Dermis microvascular lymphatic vessel endothelial cell (primary cell): ENCODE measurements around the gene MARK2. TPM values are rescaled to one million over a fixed set of nuclear protein-coding genes. Genes with fewer than 3 reads are reported as not detected.
A peak's percentile ranks its signal among the peaks of the same experiment; 100 is the strongest.

Experiments used
- DNase-seq, 2 donors: peaks; one replicate each; pipeline versions ENCODE4 v3.0.0 to v3.0.0-alpha.2; 2010; ENCODE audit warnings: low read depth in 2 of 2
- total RNA-seq: library from RNA; depleted of rRNA; stranded (reverse); fragments of >200 nt; gene quantifications from 2 replicates; pipeline ENCODE4 v1.2.1, GENCODE V29; 2014

MARK2 gene
- total RNA-seq, 1 donor from 2014 or later, result 7.8 TPM

DNA sequence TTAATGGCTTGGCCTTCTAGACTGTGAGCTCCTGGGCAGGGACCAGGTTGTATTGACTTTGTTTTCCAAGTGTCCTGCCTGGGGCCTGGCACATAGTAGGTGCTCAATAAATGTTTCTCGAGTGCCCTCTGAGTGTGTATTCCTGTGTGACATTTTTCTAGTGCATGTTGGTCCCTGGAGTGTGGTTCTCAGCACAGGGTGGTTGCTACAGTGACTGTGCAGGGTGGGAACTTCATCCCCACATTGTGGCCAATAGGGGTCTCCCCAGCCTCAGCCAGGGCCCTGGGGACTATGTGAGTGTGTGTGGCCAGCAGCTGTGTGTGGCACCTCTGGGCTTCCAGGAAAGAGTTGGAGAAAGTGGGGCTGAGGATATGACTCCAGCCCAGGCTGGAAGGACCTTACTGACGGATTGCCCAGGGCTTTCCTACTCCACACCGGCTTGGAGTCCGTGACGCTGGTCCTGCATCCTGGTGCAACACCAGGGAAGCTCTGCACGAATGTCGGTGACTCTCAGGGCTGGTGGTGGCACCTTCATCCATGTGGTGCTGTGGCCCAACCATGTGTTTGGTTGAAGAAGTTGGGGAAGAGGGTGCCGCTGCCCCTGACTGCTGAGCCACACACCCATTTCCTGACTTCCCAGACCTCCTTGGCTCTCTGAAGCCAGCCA lies 9.0 kb upstream of the MARK2 start:
- peak in 1 of 2 donors; percentile 61 for DNase-seq

DNA sequence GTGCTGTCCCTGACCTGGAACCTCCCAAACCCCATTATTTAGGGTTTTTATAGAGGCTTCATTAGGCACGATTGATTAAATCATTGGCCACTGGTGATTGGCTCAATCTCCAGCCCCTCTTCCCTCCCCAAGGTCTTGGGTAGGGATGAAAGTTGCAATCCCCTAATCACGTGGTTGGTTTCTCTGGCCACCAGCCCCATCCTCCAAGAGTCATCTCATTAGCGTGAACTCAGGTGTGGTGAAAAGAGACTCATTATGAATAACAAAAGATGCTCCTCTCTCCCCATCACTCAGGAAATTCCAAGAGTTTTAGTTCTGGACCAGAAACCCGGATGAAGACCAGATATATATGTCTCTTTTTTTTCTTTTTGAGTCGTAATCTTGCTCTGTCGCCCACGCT lies 7.6 kb upstream of the MARK2 start:
- DNase-seq, result no peak

DNA sequence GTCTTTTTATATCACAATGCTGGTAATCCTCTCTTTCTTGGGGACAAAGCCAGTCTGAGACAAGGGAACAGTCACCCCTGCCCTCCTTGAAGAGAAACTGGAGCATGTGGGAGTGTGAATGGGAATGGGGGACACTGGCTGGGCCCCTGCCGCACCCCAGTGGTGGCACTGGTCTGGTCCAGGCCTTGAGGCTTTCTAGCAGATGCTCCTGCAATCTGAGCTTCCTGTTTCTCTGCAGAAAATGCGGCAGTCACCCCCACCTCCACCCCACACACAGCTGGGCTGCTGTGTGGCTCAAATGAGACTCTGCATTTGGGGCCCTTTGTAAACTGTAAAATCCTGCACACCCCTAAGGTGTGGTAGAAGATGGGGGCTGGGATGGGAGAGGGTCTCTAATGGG lies 6.6 kb upstream of the MARK2 start:
- DNase-seq, result no peak

DNA sequence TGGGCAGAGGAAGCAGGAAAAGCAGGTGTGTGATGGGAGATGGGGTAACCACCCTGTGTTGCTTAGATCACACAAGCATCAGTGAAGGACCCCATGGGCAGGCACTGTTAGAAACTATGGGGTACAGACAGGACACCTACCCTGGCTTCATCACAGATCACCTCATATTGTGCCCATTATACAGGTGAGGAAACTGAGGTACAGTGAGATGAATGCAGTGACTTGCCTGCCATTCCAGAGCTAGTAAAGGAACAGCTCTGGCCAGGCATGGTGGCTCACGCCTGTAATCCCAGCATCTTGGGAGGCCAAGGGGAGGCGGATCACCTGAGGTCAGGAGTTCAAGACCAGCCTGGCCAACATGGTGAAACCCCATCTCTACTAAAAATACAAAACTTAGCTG lies 5.9 kb upstream of the MARK2 start:
- no peak for DNase-seq

DNA sequence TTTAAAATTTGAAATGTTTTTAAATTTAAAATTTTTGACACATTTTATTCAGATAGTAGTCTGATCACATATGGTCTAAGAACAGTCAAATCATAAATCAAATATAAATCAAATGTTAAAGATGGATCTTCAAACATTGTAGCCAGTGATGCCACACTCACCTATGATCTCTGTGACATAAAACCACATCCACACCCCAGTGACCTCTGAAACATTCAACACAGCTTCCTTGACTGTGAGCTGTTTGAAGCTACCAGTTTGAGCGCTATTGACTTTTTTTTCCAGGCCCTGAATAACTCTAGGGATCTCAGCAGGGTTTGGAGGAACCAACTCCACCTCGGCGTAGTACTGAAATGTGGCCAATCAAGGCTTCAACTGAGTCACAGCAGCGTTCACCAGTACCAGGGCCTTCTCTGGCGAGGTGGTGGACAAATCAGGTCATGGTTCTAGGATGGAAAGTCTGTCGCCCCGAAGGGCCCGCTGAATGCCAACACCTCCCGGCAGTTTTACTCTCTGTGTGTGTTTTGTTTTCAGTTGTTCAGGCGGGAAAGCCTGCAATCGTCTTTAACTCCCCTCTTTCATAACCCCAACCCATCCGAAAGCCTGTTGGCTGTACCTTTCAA lies 4.3 kb upstream of the MARK2 start:
- DNase-seq, result no peak

DNA sequence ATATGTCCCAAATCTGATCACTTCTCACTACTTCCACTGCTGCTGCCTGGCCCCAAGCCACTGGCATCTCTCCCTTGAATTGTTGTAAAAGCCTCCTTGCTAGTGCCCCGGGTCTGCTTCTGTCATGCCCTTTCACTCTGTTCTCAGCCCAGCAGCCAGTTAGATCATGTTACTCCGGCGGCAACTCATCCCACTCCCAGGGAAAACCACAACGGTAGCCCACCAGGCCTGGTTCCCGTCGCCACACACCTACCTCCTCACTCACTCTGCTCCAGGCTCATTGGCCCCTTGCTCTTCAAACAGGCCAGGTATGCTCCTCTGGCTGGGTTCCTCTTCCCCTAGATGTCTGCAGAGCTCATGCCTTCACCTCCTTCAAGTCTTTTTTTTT lies 3.8 kb upstream of the MARK2 start:
- no peak for DNase-seq

DNA sequence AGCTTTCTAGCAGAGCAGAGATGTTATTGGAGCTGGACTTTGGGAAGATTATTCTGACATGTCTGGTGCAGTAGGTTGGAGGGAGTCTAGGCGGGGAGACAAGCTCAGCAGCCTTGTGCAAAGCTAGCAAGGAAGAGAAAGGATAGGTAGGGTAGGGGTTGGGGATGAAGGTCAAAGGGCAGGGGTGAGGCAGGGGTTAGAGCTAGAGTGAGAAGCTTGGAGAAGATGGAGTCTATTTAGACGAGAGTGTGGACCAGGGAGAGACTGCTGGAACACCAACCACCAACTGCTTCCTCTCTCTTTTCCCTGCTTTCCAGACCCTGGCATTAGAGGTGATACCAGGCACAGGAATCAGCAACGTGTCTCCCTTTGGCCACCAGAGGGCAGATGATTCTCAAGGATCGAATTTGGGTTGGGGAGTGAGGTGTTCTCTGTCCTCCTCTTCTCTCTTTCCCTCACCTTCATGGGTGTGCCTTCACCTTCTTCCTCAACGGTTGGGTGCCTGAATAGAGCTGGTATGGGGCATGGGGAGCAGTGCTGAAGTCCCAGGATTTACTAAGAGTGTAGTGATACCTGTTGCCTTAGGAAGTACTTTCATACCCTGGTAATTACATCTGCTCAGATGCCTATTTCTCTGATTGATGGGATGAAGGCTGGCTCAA lies 1.8 kb upstream of the MARK2 start:
- DNase-seq, result peak; percentile 54 to 73

DNA sequence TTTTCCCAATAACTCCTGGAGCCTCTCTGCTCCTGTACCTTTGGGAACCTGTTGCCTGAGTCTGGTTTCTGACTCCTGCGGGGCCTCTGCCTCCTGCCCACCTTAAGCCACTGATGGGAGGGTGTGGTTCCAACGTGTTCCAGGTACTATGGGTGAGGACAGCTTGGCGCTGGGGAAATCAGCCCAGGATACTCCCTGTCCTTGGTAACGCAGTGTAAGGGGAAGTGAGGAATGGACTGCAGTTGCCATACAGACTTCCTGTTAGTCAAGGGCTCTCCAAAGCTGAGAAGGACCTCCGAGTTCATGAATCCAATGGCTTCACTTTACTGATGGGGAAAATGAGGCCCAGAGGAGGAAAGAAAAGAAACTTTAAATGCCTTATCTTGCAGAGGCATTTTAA lies 1.2 kb upstream of the MARK2 start:
- DNase-seq, result peak in 1 of 2 donors; percentile 61

DNA sequence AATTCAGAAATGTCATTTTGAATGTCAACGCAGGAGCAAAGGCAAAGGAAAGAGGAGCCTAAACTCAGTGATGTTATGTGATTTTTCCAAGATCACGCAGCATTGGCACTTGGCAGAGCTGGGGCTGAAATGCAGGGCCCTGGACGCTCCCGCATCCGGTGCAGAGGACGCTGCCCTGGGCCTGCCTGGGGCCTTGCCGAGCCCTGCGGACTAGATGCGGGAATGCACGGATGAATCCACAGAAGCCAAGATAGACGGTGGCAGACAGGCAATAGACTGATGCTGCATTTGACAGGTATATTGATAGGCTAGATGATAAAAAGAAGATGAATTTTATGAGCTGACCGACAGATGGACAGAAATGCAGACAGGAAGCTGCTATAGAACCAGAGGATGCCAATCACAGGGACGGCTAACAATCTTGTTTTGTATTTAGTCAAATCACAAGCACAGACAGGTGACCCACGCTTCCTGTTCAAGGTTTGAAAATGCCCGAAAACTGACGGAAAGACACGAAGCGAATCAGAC lies 696 bp upstream of the MARK2 start:
- no peak for DNase-seq

DNA sequence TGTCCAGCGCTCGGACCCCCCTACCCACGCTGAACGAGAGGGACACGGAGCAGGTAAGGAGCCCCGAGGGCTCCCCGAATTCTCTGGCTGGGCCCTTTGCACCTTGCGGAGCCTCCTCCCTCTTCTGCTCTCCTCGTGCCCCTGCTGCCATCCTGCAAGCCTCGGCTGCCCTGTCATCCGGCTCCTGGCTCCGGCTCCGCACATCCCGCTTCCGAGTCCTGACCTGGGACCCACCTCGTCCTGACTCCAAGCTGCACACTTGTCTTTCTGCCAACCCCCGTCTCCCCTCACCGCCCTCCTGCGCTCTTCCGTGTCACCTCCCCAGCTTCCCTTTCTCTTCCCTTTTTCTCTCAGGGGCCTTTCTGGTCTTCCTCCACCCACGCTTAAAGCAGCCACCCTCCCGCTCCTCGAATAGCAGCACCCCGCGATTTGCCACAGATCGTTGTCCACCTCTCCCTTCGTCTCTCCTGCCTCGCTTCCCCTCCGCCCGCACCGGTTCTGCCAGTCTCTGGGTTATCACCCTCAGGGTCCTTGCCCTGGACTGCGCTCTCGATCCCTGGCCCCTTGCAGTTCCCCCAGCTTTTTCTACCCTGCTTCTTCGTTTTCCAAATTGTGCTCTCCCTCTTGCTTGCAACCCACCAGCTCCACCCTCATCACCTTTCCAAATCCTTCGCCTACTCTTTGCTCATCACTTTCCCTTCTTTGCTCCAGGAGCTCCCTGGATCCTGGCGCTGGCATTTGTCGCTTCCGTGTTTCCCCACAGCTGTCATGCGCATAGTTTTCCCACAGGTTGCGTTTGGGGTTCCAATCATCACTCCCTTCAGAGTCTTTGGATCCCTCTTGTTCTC lies 822 bp downstream of the MARK2 start:
- DNase-seq, result peak in 1 of 2 donors; percentile 12

DNA sequence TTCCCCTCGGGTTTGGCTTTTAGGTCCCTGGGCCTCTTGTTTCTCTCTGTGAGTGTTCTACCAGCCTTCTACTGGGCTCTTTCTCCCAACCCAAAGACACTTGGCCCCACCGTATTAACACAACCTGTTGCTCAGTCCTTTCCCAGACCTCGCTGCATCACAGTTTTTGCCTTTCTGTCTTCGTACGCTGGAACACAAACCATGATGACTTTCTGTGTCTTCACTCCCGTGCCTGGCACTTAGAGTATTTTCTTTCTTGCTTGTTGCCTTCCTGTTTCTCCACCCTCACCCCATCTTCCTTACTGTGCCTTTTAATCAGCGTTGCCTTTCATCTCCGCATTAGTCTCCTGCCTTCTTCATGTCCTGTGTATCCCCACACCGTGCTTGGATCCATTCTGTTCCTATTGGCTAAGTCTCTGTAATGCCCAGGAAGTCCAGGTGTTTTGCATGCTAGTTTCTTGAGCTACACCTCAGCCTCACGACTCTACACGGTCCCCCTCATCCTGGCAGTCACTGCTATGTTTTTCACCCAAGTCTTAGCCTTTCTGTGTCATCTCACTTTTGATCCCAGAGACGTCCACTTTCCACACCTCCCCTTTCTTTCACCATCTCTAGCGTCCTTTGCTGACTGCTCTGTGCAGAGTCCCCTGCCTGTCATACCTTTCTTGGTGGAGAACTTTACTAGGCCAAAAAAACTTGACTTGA lies 1.6 kb downstream of the MARK2 start:
- no peak for DNase-seq

DNA sequence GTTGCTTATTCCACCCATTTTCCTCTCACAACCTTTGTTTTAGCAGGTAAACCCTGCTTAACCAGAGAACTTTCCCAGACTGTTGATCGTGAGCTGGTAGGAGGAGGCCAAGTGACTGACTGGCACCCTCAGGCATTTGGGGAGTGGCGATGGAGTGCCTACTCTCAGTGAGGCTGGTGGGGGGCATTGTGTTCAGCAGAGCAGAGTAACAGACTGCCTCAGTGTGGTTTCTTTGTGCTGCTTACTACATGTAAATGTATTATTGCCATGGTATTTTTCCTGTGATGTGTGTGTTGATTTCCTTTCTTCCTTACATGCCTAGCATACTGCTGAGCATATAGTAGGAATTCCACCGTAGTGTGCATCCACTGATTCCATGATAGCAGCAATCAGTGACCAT lies 2.6 kb downstream of the MARK2 start:
- DNase-seq, result peak; percentile 25 to 27

DNA sequence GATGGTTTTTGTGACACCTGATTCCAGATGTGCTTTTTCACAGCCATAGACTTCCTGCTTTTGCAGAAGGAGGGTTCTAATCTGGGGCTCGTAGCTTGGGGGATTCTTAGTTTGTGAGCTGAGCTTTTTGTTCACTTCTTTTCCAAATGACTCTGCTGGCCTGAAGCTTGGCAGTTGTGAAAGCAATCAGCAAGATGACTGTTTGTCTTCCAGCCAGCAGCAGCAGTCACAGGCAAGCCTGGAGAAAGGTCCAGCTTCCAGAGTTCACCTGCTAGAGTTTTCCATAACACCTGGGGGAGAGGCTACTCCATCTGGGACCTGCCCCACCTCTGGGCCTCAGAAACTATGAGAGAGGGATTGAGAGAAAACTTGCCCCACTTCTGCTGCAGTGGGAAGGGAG lies 4.1 kb downstream of the MARK2 start:
- DNase-seq, result no peak

DNA sequence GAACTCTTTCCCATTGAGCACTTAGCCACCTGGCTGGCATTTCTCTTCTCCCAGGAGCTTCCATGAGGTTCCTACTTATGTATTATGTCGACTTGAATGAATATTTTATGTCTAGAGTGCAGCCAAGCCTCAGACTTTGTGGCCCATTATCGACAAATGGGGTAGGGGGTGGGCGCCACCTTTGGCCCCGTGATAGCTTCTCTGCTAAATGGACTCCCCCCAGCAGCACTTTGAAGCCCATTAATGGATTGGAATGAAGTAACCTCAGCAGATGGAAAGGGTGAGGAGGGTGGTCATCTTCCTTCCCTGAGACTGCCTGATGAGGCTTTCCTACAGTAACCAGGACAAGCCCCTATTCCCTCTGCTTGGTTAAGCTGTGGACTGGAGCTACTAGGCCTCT lies 5.9 kb downstream of the MARK2 start:
- no peak for DNase-seq

DNA sequence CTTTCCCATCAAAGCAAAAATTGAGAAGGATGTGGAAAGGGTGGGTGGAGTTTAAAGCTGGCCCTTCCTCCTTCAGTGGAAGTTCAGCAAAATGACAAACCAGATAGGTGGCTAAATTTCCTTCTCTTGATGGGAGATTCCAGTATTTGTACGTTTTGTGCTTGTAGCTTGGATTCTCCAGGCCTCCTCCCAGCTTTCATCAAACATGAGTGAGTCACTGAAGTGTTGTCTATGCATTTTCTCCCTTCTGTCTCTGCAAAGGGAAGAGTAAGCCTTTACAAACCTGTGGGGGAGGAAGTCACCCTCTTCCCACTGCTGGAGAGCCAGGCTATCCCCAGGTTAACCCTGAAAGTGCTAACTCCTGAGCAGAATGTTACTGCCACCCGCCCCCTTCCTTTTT lies 6.4 kb downstream of the MARK2 start:
- peak in 1 of 2 donors; percentile 40 for DNase-seq

DNA sequence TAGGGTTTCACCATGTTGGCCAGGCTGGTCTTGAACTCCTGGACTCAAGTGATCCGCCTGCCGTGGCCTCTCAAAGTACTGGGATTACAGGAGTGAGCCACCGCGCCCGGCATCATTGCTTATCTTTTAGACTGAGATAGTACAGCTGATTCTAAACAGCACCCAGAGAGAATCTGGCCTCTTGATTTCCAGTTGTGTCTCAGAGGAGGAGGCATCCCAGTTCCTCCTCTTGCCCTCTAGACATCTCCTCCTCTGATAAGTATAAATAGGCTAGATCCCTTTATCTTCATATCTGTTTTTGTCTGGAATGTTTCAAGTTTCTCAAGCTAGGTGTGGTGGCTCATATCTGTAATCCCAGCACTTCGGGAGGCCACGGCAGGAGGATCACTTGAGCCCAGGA lies 7.0 kb downstream of the MARK2 start:
- DNase-seq, result no peak

DNA sequence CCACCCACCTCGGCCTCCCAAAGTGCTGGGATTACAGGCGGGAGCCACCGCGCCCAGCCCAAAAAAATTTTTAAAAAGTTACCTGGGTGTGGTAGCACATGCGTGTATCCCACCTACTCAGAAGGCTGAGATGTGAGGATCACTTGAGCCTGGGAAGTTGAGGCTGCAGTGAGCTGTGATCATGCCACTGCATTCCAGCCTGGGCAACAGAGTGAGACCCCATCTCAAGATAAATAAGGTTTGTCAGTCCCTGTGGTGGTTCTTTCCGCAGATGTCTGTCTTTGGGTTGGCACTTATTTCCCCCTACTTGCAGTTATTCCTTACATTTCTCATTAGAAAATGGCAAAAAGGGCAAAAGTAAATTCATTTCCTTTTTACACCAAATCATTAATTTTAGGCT lies 8.0 kb downstream of the MARK2 start:
- DNase-seq, result no peak

DNA sequence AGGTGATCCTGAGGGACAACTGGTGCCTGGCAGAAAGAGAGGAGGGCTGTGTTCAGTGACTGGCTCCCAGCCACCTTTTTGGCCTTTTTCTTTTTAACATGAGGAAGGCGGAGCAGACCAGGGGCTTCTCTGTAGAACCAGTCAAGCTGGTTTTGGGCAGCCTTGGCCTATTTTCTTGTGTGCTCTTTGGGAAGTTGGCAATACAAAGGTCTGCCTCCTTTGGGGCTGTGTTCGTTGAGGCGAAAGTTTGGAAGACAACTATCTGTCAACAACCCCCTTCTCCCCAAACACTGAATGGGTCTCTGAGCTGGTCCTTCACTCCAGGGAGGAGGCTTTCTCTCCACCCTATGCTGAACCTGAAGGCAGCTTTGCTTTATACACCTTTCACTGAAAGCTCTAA lies 8.5 kb downstream of the MARK2 start:
- DNase-seq, result no peak

DNA sequence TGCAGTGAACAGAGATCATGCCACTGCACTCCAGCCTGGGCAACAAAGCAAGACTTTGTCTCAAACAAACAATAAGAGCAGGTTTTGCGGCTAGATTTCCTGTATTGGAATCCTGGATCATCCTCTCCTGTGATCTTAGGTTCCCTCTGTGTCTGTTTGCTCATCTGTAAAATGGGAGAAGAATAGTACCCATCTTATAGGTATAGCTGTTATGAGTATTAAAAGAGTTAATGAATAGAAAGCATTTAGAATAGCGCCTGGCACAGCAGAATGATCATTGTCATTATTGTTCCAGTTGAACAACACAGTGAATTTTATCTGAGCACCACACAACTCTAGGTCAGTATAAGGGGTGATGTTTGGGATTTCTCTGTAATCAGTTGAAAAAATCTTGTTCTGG lies 10.8 kb downstream of the MARK2 start:
- DNase-seq, result no peak

DNA sequence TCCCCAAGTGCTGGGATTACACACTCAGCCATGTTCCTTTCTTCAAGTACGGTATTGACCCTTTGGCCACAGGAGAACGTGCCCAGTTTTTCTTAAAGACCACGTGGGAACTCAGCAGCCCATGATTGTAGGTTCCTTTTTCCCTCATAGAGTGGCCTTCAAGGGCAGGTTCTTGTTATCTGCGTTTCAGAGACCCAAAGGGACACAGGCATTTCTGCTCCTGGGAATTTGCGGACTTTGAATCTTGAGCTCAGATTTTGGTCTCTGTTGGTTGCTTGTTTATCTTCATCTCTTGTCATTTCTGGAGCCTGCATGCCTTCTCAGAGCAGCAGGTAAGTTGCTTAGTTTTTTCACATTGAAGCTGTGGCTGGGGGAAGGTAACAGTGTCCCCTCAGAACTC lies 12.0 kb downstream of the MARK2 start:
- DNase-seq, result no peak

DNA sequence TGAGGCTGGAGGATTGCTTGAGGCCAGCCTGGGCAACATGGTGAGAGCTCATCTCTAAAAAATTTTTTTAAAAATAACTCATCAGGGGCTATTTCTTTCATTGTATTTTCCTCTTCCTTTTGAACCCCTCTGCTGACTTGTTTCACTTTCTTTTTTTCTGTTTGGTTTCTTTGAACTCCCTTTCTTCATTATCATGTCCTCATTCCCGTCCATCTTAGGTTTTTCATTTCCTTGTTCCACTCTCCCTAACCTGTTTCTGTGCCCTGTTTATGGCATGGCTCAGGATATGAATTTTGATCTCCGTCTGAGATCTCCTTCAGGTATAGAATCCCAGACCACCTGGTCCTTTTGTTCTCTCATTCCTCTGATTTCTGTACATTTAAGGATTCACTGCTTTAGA lies 12.5 kb downstream of the MARK2 start:
- DNase-seq, result no peak
